Measurements from ENCODE around the gene CBR3.

DNA sequence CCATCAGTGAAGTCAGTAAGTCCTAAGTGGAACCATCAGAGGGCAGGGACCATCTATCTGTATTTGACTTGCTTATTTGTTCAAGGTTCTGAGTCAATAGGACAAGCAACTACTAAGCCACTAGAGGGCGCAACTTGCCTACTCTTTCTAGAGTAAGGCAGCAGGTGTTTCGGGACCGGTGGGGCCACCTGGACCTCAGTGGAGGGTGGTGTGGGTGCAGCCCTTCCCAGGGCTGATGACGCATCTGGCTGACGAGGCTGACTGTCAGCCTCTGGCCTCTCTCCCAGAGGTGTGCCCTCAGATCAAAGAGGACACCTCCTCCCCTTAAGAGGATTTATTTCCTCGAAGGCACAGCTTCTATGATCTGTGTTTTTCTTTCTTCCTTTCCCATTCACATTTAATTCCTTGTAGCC lies 6.6 kb downstream of the CBR3 start:
- TF ChIP-seq NFRKB (IDR thresholded peaks at IDR 0.05; ENCODE audit: low read depth) = no peak
- TF ChIP-seq, protein P1, sequence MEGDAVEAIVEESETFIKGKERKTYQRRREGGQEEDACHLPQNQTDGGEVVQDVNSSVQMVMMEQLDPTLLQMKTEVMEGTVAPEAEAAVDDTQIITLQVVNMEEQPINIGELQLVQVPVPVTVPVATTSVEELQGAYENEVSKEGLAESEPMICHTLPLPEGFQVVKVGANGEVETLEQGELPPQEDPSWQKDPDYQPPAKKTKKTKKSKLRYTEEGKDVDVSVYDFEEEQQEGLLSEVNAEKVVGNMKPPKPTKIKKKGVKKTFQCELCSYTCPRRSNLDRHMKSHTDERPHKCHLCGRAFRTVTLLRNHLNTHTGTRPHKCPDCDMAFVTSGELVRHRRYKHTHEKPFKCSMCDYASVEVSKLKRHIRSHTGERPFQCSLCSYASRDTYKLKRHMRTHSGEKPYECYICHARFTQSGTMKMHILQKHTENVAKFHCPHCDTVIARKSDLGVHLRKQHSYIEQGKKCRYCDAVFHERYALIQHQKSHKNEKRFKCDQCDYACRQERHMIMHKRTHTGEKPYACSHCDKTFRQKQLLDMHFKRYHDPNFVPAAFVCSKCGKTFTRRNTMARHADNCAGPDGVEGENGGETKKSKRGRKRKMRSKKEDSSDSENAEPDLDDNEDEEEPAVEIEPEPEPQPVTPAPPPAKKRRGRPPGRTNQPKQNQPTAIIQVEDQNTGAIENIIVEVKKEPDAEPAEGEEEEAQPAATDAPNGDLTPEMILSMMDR (IDR thresholded peaks at IDR 0.05 in 2 of 3, conservative IDR thresholded peaks at IDR 0.05 in 1 of 3; ENCODE audit: insufficient read depth in 2 of 3, low read depth in 1 of 3, low read length in 3 of 3) = peak; percentile 93 to 98 (median 95)
- TF ChIP-seq BRD4 (IDR thresholded peaks at IDR 0.05) = no peak

All from K562 (cell line).